Body of pancreas (tissue), 4 donors: ENCODE results near the gene ANKRD18A.
"Not testable (repeated sequence)": the region's sequence is repeated elsewhere in the genome, so short reads cannot be mapped to it uniquely, and the experiment has no call there.

Source experiments
- POLR2A ChIP-seq, 3 donors: fragments of 450-650 bp; IDR thresholded peaks; one replicate each; pipeline ENCODE4 v1.6.1; 2016; ENCODE audit warnings: antibody characterized with exemption in 3 of 3, mild to moderate bottlenecking in 2 of 3
- TF ChIP-seq, protein P1 (sequence below), 7 experiments: fragments of 450-650 bp in 4 of 7; fragments of 200-600 bp in 3 of 7; sonication (generic) in 3 of 7; IDR thresholded peaks; one replicate each; pipeline ENCODE4 v1.5.1; 2016 to 2019; ENCODE audit warnings: antibody characterized with exemption in 7 of 7

- TF ChIP-seq, protein P1, sequence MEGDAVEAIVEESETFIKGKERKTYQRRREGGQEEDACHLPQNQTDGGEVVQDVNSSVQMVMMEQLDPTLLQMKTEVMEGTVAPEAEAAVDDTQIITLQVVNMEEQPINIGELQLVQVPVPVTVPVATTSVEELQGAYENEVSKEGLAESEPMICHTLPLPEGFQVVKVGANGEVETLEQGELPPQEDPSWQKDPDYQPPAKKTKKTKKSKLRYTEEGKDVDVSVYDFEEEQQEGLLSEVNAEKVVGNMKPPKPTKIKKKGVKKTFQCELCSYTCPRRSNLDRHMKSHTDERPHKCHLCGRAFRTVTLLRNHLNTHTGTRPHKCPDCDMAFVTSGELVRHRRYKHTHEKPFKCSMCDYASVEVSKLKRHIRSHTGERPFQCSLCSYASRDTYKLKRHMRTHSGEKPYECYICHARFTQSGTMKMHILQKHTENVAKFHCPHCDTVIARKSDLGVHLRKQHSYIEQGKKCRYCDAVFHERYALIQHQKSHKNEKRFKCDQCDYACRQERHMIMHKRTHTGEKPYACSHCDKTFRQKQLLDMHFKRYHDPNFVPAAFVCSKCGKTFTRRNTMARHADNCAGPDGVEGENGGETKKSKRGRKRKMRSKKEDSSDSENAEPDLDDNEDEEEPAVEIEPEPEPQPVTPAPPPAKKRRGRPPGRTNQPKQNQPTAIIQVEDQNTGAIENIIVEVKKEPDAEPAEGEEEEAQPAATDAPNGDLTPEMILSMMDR (IDR thresholded peaks at IDR 0.05) = not testable (repeated sequence)
- not testable (repeated sequence) for TF ChIP-seq POLR2A (IDR thresholded peaks at IDR 0.05)
Measured at GRCh38 chr9:38561134-38561533, 59.3 kb downstream of the ANKRD18A start.
